ENCODE results near the gene CDH13. TPM values are rescaled to one million over a fixed set of nuclear protein-coding genes. Genes with fewer than 3 reads are reported as not detected.

The CDH13 gene
- total and polyA plus RNA-seq, 2 donors (not counting 1 experiment from before 2014, with no cell fraction given), result 27.6 to 96.7 TPM

- H3K9ac ChIP-seq (ENCODE audit: insufficient read depth, low read length), result no peak overlapping the region
- H3K79me2 ChIP-seq (ENCODE audit: control insufficient read depth, insufficient read depth, low read length), result no peaks in the 10 kb centered on the region
- TF ChIP-seq, protein P1, sequence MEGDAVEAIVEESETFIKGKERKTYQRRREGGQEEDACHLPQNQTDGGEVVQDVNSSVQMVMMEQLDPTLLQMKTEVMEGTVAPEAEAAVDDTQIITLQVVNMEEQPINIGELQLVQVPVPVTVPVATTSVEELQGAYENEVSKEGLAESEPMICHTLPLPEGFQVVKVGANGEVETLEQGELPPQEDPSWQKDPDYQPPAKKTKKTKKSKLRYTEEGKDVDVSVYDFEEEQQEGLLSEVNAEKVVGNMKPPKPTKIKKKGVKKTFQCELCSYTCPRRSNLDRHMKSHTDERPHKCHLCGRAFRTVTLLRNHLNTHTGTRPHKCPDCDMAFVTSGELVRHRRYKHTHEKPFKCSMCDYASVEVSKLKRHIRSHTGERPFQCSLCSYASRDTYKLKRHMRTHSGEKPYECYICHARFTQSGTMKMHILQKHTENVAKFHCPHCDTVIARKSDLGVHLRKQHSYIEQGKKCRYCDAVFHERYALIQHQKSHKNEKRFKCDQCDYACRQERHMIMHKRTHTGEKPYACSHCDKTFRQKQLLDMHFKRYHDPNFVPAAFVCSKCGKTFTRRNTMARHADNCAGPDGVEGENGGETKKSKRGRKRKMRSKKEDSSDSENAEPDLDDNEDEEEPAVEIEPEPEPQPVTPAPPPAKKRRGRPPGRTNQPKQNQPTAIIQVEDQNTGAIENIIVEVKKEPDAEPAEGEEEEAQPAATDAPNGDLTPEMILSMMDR (conservative IDR thresholded peaks at IDR 0.05 in 1 of 2, IDR thresholded peaks at IDR 0.05 in 1 of 2; ENCODE audit: low read depth in 1 of 2, low read length in 2 of 2), result no peak
- TF ChIP-seq EZH2 (IDR thresholded peaks at IDR 0.05; ENCODE audit: low read length, missing control alignments), result no peak
- H3K4me3 ChIP-seq (replicated peaks in 1 of 4; ENCODE audit: control extremely low read depth in 1 of 4, insufficient read depth in 1 of 4, low read depth in 3 of 4, low read length in 4 of 4), result no peak overlapping the region
- H3K27ac ChIP-seq (ENCODE audit: insufficient read depth, low read length), result peak overlapping the region; percentile 27
- no peak overlapping the region for H3K4me2 ChIP-seq (ENCODE audit: extremely low read depth, insufficient read depth, low read length)
- H3K4me1 ChIP-seq (ENCODE audit: control insufficient read depth, extremely low read depth, insufficient read depth, low read length), result peaks cover 4% of the 10 kb centered on the region
- no peak overlapping the region for H2AFZ ChIP-seq (ENCODE audit: low read length)
- no peaks in the 10 kb centered on the region for H4K20me1 ChIP-seq (ENCODE audit: control insufficient read depth, extremely low read depth, insufficient read depth, low read length)
- peak in 1 of 2 donors; percentile 70 for DNase-seq (ENCODE audit: low read depth in 2 of 2)
- no peaks in the 10 kb centered on the region for H3K9me3 ChIP-seq (ENCODE audit: control insufficient read depth, insufficient read depth, low read depth, low read length)
- H3K36me3 ChIP-seq (ENCODE audit: control insufficient read depth, insufficient read depth, low read length), result no peaks in the 10 kb centered on the region
- H3K27me3 ChIP-seq (ENCODE audit: control insufficient read depth, insufficient read depth, low read length), result no peaks in the 10 kb centered on the region
Measured at GRCh38 chr16:83530293-83530692, 903.5 kb downstream of the CDH13 start.

DNA sequence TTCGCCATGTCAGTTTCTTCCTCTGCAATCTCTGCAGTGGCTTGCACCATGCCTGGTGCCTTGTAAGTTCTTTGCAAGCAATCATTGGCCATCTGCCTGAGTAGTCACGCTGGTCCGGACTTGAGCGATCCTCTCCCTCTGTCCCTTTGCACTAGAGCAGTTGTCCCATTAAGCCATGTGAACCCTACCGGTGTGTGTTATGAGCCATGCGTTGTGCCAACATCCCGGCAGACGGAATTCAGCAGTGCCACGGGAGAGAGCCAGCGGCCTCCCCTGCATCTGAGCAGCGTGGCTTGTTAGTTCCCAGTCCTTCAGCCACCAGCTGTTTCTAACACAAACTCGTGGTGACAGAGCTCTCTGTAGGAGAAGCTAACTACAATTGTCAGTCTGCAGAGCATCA is 905.9 kb downstream of the CDH13 start:
- Histone ChIP-seq H4K20me1 (ENCODE audit: control insufficient read depth, extremely low read depth, insufficient read depth, low read length) (no peaks in the 10 kb centered on the region), H3K4me1 (ENCODE audit: control insufficient read depth, extremely low read depth, insufficient read depth, low read length) (peaks cover 4% of the 10 kb centered on the region), H3K4me2 (ENCODE audit: extremely low read depth, insufficient read depth, low read length) (no peak overlapping the region), H3K9me3 (ENCODE audit: control insufficient read depth, insufficient read depth, low read depth, low read length) (no peaks in the 10 kb centered on the region), H3K27ac (ENCODE audit: insufficient read depth, low read length) (no peak overlapping the region), H3K27me3 (ENCODE audit: control insufficient read depth, insufficient read depth, low read length) (no peaks in the 10 kb centered on the region), H3K4me3 (replicated peaks in 1 of 4; ENCODE audit: control extremely low read depth in 1 of 4, insufficient read depth in 1 of 4, low read depth in 3 of 4, low read length in 4 of 4) (no peak overlapping the region), H3K79me2 (ENCODE audit: control insufficient read depth, insufficient read depth, low read length) (no peaks in the 10 kb centered on the region), H3K36me3 (ENCODE audit: control insufficient read depth, insufficient read depth, low read length) (no peaks in the 10 kb centered on the region), H2AFZ (ENCODE audit: low read length) (no peak overlapping the region), H3K9ac (ENCODE audit: insufficient read depth, low read length) (no peak overlapping the region)
- DNase-seq (ENCODE audit: low read depth in 2 of 2), result no peak
- TF ChIP-seq, protein P1 (conservative IDR thresholded peaks at IDR 0.05 in 1 of 2, IDR thresholded peaks at IDR 0.05 in 1 of 2; ENCODE audit: low read depth in 1 of 2, low read length in 2 of 2), result no peak
- no peak for TF ChIP-seq EZH2 (IDR thresholded peaks at IDR 0.05; ENCODE audit: low read length, missing control alignments)

DNA sequence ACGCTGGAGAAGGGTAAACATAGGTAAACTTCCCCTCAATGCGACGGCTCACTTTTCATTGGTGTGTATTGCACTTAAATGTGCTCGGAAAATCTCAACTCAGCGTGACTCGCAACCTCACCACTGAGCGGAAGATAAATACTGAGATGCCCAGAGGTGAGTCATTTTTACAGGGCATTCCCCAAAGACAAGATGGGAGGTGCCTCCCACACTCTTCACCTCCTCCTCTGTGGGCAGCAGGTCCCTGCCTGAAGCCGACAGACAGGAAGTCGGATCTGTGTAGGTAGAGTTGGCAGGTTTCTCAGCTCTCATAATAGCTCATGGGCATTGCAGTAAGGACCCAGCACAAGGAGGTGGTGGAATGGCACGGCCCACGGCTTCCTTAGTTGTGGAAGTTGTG is 906.4 kb downstream of the CDH13 start:
- TF ChIP-seq, protein P1 (conservative IDR thresholded peaks at IDR 0.05 in 1 of 2, IDR thresholded peaks at IDR 0.05 in 1 of 2; ENCODE audit: low read depth in 1 of 2, low read length in 2 of 2), result no peak
- no peak for TF ChIP-seq EZH2 (IDR thresholded peaks at IDR 0.05; ENCODE audit: low read length, missing control alignments)
- DNase-seq (ENCODE audit: low read depth in 2 of 2), result peak in 1 of 2 donors; percentile 73
- Histone ChIP-seq H3K4me1 (ENCODE audit: control insufficient read depth, extremely low read depth, insufficient read depth, low read length) (peaks cover 4% of the 10 kb centered on the region), H4K20me1 (ENCODE audit: control insufficient read depth, extremely low read depth, insufficient read depth, low read length) (no peaks in the 10 kb centered on the region), H2AFZ (ENCODE audit: low read length) (no peak overlapping the region), H3K4me3 (replicated peaks in 1 of 4; ENCODE audit: control extremely low read depth in 1 of 4, insufficient read depth in 1 of 4, low read depth in 3 of 4, low read length in 4 of 4) (no peak overlapping the region), H3K36me3 (ENCODE audit: control insufficient read depth, insufficient read depth, low read length) (no peaks in the 10 kb centered on the region), H3K27ac (ENCODE audit: insufficient read depth, low read length) (no peak overlapping the region), H3K79me2 (ENCODE audit: control insufficient read depth, insufficient read depth, low read length) (no peaks in the 10 kb centered on the region), H3K9me3 (ENCODE audit: control insufficient read depth, insufficient read depth, low read depth, low read length) (no peaks in the 10 kb centered on the region), H3K27me3 (ENCODE audit: control insufficient read depth, insufficient read depth, low read length) (no peaks in the 10 kb centered on the region), H3K4me2 (ENCODE audit: extremely low read depth, insufficient read depth, low read length) (no peak overlapping the region), H3K9ac (ENCODE audit: insufficient read depth, low read length) (no peak overlapping the region)

All from fibroblast of lung (primary cell).